Fibroblast of lung (primary cell): ENCODE measurements around the gene ELFN1. TPM values are rescaled to one million over a fixed set of nuclear protein-coding genes. Genes with fewer than 3 reads are reported as not detected.

ENCODE experiments used
- DNase-seq, 2 donors: peaks; one replicate each; pipeline versions ENCODE4 v3.0.0 to v3.0.0-alpha.2; 2010; ENCODE audit warnings: low read depth in 2 of 2
- H2AFZ ChIP-seq: 2 replicates; pipeline ENCODE4 v1.5.1; 2012; ENCODE audit warnings: low read length, control low read depth, inconsistent platforms
- H3K27ac ChIP-seq: 2 replicates; pipeline ENCODE4 v1.5.1; 2011; ENCODE audit warnings: low read length, control low read depth; ENCODE audit not compliant: insufficient read depth
- H3K27me3 ChIP-seq: 2 replicates; pipeline ENCODE4 v1.5.1; 2011; ENCODE audit warnings: mild to moderate bottlenecking, low read length; ENCODE audit not compliant: control insufficient read depth, insufficient read depth
- H3K36me3 ChIP-seq: 2 replicates; pipeline ENCODE4 v1.5.1; 2011; ENCODE audit warnings: low read length; ENCODE audit not compliant: control insufficient read depth, insufficient read depth
- H3K4me1 ChIP-seq: 2 replicates; pipeline ENCODE4 v1.5.1; 2011; ENCODE audit warnings: low read length; ENCODE audit not compliant: control insufficient read depth, insufficient read depth; ENCODE audit errors: extremely low read depth
- H3K4me2 ChIP-seq: 2 replicates; pipeline ENCODE4 v1.5.1; 2011; ENCODE audit warnings: low read length, control low read depth; ENCODE audit not compliant: insufficient read depth; ENCODE audit errors: extremely low read depth
- H3K4me3 ChIP-seq, 4 experiments: fragments of 200-600 bp in 1 of 4; sonication (generic) in 1 of 4; replicated peaks in 1 of 4; 2 replicates each; pipeline ENCODE4 v1.5.1; 2011 to 2016; ENCODE audit warnings: low read length in 4 of 4, low read depth in 3 of 4, mild to moderate bottlenecking in 3 of 4, control low read depth in 2 of 4, inconsistent platforms in 1 of 4, mixed read lengths in 1 of 4; ENCODE audit not compliant: insufficient read depth in 1 of 4; ENCODE audit errors: control extremely low read depth in 1 of 4
- H3K79me2 ChIP-seq: 2 replicates; pipeline ENCODE4 v1.5.1; 2012; ENCODE audit warnings: mild to moderate bottlenecking, low read length, inconsistent platforms; ENCODE audit not compliant: control insufficient read depth, insufficient read depth
- H3K9ac ChIP-seq: 2 replicates; pipeline ENCODE4 v1.5.1; 2011; ENCODE audit warnings: mild to moderate bottlenecking, low read length, control low read depth; ENCODE audit not compliant: insufficient read depth
- H3K9me3 ChIP-seq: 2 replicates; pipeline ENCODE4 v1.5.1; 2012; ENCODE audit warnings: low read depth, low read length; ENCODE audit not compliant: control insufficient read depth, insufficient read depth
- H4K20me1 ChIP-seq: 2 replicates; pipeline ENCODE4 v1.5.1; 2011; ENCODE audit warnings: low read length; ENCODE audit not compliant: control insufficient read depth, insufficient read depth; ENCODE audit errors: extremely low read depth
- CTCF ChIP-seq, 2 donors: IDR thresholded peaks in 1 of 2; conservative IDR thresholded peaks in 1 of 2; 1 replicate in 1 of 2; 2 replicates in 1 of 2; pipeline ENCODE4 v1.5.1; 2011 to 2012; ENCODE audit warnings: low read length in 2 of 2, control low read depth in 1 of 2, inconsistent platforms in 1 of 2, low read depth in 1 of 2, mild to moderate bottlenecking in 1 of 2
- EZH2 ChIP-seq: IDR thresholded peaks from 2 replicates; pipeline ENCODE4 v1.5.1; 2012; ENCODE audit warnings: low read length, control low read depth, mild to moderate bottlenecking; ENCODE audit errors: missing control alignments
- polyA plus RNA-seq, 2 donors: library from polyadenylated mRNA; depleted of rRNA in 1 of 2; stranded (reverse) in 1 of 2; unstranded in 1 of 2; fragments of >200 nt; gene quantifications; 2 replicates each; pipeline ENCODE4 v1.2.1, GENCODE V29; 2011 to 2012; ENCODE audit warnings: missing spikeins in 1 of 2
- total RNA-seq: library from RNA; depleted of rRNA; stranded (reverse); fragments of >200 nt; gene quantifications from 2 replicates; pipeline ENCODE4 v1.2.1, GENCODE V29; 2014

Gene ELFN1
- total and polyA plus RNA-seq, 2 donors (not counting 1 experiment from before 2014, with no cell fraction given): 0.16 to 0.33 TPM

DNA sequence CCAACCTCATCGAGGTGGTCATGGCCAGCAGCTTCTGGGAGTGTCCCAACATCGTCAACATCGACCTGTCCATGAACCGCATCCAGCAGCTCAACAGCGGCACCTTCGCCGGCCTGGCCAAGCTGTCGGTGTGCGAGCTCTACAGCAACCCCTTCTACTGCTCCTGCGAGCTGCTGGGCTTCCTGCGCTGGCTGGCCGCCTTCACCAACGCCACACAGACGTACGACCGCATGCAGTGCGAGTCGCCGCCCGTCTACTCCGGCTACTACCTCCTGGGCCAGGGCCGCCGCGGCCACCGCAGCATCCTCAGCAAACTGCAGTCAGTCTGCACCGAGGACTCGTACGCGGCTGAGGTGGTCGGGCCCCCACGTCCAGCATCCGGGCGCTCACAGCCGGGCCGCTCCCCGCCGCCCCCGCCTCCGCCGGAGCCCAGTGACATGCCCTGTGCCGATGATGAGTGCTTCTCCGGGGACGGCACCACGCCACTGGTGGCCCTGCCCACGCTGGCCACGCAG, 75.0 kb downstream of the ELFN1 start:
- no peaks in the 10 kb centered on the region for H3K4me1 ChIP-seq
- no peak for TF ChIP-seq EZH2
- no peak for TF ChIP-seq CTCF (conservative IDR thresholded peaks at IDR 0.05 in 1 of 2, IDR thresholded peaks at IDR 0.05 in 1 of 2; ENCODE audit: low read depth in 1 of 2, low read length in 2 of 2)
- H3K4me2 ChIP-seq: no peak overlapping the region
- H3K79me2 ChIP-seq: no peaks in the 10 kb centered on the region
- no peak overlapping the region for H3K9ac ChIP-seq
- H3K4me3 ChIP-seq: no peak overlapping the region
- no peak overlapping the region for H3K27ac ChIP-seq
- no peaks in the 10 kb centered on the region for H4K20me1 ChIP-seq
- H3K9me3 ChIP-seq: no peaks in the 10 kb centered on the region
- H3K27me3 ChIP-seq: peaks cover 5% of the 10 kb centered on the region
- no peak for DNase-seq
- H2AFZ ChIP-seq: no peak overlapping the region
- no peaks in the 10 kb centered on the region for H3K36me3 ChIP-seq

DNA sequence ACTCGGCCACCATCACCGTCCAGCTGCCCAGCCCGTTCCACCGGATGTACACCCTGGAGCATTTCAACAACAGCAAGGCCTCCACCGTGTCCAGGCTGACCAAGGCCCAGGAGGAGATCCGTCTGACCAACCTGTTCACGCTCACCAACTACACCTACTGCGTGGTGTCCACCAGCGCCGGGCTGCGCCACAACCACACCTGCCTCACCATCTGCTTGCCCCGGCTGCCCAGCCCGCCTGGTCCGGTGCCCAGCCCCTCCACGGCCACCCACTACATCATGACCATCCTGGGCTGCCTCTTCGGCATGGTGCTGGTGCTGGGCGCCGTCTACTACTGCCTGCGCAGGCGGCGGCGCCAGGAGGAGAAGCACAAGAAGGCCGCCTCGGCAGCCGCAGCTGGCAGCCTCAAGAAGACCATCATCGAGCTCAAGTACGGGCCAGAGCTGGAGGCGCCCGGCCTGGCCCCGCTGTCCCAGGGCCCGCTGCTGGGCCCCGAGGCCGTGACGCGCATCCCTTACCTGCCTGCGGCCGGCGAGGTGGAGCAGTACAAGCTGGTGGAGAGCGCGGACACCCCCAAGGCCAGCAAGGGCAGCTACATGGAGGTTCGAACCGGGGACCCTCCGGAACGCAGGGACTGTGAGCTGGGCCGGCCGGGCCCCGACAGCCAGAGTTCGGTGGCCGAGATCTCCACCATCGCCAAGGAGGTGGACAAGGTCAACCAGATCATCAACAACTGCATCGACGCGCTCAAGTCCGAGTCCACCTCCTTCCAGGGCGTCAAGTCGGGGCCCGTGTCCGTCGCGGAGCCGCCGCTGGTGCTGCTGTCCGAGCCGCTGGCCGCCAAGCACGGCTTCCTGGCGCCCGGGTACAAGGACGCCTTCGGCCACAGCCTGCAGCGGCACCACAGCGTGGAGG, 75.8 kb downstream of the ELFN1 start:
- Histone ChIP-seq H4K20me1 (no peaks in the 10 kb centered on the region), H3K4me2 (no peak overlapping the region), H3K4me1 (no peaks in the 10 kb centered on the region), H3K36me3 (no peaks in the 10 kb centered on the region), H3K27ac (no peak overlapping the region), H3K4me3 (no peak overlapping the region), H3K79me2 (no peaks in the 10 kb centered on the region), H3K9me3 (no peaks in the 10 kb centered on the region), H2AFZ (no peak overlapping the region), H3K27me3 (peaks cover 5% of the 10 kb centered on the region), H3K9ac (no peak overlapping the region)
- DNase-seq: no peak
- TF ChIP-seq CTCF (conservative IDR thresholded peaks at IDR 0.05 in 1 of 2, IDR thresholded peaks at IDR 0.05 in 1 of 2; ENCODE audit: low read depth in 1 of 2, low read length in 2 of 2): no peak
- no peak for TF ChIP-seq EZH2

- Histone ChIP-seq H3K4me2 (no peak overlapping the region), H3K79me2 (no peaks in the 10 kb centered on the region), H3K9me3 (no peaks in the 10 kb centered on the region), H3K36me3 (no peaks in the 10 kb centered on the region), H3K27ac (no peak overlapping the region), H3K9ac (no peak overlapping the region), H2AFZ (no peak overlapping the region), H4K20me1 (no peaks in the 10 kb centered on the region), H3K4me3 (no peak overlapping the region), H3K27me3 (peaks cover 5% of the 10 kb centered on the region), H3K4me1 (no peaks in the 10 kb centered on the region)
- DNase-seq: no peak
- TF ChIP-seq EZH2 (no peak), CTCF (conservative IDR thresholded peaks at IDR 0.05 in 1 of 2, IDR thresholded peaks at IDR 0.05 in 1 of 2; ENCODE audit: low read depth in 1 of 2, low read length in 2 of 2) (no peak)
Observed at GRCh38 chr7:1746491-1746975, 76.5 kb downstream of the ELFN1 start.
